ENCODE data around the gene CARD19.

The CARD19 gene

DNA sequence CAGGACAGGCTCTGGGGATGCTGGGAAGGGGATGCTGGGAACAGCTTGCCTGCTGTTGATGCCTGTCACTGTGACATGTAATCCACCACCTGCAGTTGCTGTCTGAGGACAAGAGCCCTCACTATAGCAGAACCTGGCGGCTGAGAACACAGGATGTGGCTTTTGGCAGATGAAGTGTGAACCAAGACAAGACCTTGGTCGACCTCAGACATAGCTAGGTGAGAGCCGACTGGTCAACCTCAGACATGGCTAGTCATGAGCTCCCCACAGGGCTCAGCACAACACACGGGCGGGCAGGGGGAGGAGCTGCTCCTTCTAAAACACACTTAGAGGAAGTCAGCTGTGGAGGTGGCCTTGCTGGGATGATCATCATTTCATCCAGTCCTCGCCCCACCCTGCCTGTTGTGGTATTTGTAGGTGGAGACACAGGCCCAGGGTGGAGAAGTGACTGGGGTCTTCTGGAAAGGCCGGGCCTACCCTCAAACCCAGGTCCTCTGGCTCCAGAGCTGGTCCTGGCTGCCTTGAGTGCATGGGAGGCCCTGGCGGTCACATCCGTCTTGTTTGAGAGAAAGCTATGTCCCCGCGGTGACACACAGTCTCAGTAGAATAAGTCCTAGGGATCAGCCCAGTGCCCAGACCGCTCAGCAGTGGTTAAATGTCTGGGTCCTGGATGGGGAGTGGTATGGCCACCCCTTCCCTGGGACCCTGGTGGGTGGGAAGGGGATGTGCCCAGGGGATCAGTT is 31.5 kb upstream of the CARD19 start:
- DNase-seq: no peak

GRCh38 chr9:93065135-93065720 is 30.8 kb upstream of the CARD19 start:
- DNase-seq: no peak

GRCh38 chr9:93066978-93067603 is 28.9 kb upstream of the CARD19 start:
- DNase-seq: no peak

DNA sequence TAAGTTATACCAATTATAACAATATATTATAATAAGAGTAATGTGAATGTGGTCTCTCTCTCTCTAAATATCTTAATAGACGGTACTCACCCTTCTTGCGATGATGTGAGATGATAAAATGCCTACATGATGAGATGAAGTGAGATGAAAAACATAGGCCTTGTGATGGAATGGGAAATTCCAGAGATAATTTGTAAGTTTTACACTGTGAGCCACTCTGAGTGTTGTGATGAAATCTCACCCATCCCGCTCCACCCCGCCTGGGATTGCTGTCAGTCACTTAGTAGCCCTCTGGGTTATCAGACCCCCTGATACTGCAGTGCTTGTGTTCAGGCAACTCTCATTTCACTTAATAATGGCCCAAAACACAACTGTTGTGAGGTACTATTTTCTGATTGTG is 27.1 kb upstream of the CARD19 start:
- DNase-seq: no peak

DNA sequence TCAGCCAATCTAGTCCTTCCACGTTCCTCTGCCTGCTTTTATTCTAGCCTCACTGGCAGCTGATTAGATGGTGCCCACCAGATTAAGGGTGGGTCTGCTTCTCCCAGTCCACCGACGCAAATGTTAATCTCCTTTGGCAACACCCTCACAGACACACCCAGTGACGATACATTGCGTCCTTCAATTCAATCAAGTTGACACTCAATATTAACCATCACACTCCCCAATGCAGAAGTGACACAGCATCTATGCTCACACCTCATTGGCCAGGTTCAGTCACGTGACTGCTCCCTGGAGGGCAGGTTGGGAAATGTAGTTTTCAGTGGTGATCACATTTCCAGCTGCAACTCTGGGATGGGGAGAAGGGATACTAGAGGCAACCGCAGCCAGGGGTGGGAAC is 24.6 kb upstream of the CARD19 start:
- no peak for DNase-seq

DNA sequence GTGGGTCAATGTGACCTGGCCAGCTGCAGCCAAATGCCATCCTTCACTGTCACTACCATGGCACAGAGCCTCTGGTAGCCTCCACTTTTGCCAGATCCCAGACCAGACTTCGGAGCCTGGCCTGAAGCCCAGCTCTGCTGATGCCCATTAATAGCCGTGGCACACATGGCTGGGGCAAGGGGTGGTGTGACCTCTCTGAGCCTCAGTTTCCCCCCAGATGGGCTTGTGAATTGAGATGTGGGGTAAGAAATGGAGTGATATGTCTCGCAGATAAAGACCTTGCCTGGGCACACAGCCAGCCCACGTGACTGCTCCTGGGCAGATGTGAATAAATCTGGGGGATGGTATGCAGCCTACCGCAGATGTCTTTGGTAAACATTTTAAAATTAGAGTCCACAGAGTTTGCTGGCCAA is 23.6 kb upstream of the CARD19 start:
- DNase-seq: peak; percentile 8

- DNase-seq: no peak
Measured at GRCh38 chr9:93076101-93076791, 19.8 kb upstream of the CARD19 start.

DNA sequence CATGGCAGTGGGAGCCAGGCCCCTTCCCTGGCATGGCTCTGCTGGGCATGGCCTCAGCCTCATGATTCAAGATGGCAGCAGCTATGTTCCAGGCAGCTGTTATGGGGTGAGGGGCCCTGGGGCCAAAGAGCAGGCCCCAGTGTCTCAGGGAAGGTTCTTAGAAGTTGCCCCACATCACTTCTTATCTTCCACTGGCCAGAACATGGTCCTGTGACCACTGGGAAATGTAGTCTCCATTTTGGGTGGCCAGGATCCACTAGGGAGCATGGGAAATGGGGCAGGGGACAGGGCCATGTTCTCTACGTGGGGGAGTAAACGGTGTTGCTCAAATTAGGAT is 19.3 kb upstream of the CARD19 start:
- no peak for DNase-seq

- DNase-seq: no peak
Measured at GRCh38 chr9:93077367-93077766, 18.6 kb upstream of the CARD19 start.

GRCh38 chr9:93077811-93078210 is 18.2 kb upstream of the CARD19 start:
- DNase-seq: no peak

DNA sequence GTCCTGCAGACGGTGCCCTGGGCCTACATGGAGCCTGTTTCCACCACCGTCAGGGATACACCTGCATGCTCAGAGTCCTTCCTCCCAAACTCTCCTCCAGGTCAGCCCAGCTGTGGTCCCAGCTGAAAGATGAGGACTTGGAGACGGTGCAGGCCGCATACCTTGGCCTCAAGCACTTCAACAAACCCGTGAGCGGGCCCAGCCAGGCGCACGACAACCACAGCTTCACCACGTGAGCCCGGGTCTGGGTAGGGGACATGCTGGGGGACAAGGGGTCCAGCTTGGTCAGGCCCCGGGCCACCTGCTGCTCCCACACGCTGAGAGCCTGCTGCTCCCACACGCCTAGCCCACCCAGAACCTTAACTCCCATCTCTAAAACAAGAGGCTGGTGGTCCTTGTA is 16.6 kb upstream of the CARD19 start:
- DNase-seq: no peak

DNA sequence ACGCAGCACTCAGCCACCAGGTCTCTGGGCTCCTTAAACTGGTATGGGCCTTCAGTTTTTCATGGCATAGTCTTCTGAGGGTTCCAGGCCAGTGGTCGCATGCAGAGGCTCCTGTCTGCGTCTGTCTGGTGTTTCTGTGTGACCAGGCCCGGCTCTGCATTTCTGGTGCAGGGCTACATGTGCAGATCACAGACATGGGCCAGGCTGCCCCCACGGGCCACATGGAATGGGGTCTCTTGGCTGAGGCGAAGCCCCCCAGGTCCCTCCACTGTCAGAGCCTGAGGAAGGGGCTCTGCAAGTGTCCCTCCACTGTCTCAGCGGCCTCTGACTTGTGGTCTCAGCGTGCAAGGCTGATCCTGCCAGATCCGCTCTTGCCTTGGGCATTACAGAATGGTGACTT is 15.6 kb upstream of the CARD19 start:
- DNase-seq: no peak

- DNase-seq: no peak
Measured at GRCh38 chr9:93081081-93081529, 14.9 kb upstream of the CARD19 start.

DNA sequence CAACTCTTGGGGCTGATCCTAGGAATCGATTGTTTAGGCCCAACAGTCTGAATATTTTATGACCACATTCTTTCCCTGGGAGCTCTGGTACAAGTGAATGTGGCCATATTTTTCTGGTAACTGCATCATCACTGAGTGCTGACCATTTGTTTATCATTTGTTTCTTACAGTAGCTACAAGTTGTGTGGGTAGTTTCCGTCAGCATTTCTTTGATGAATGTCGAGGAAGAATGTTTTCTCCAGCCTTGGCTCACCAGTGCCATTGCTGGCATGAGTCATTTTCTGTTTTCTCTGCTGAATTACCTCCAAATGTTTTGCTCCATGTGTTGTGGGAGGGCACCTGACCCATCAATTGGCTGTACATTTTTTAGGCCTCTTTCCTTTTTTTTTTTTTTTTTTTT is 14.1 kb upstream of the CARD19 start:
- DNase-seq: no peak

DNA sequence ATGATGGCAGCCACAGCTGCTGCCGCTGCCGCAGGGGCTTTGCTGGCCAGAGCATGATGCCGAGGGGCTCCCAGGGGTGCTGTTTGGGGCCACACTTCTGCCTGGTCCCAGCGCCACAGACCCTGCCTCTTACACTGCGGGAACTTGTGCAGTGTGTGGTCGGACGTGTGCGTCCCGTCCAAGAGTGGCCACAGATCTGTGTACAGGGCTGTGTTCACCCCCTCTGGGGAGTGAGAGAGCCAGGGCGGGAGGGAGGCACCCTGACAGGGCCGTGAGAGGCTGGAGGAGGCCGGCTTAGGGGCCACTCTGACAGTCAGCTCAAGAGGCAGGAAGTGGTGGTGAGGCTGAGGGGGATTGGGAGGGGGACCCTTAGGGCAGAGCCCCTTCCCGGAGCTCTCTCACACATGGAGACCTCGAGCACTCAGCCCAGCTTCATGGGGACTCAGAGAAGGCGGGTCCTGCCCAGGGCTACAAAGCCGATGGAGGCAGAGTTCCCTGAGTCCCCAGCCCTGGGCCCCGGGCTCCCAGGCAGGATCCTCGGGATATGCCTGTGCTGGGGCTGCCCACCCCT is 13.1 kb upstream of the CARD19 start:
- no peak for DNase-seq

- no peak for DNase-seq
Measured at GRCh38 chr9:93083592-93084470, 12.2 kb upstream of the CARD19 start.

GRCh38 chr9:93084471-93084881 is 11.5 kb upstream of the CARD19 start:
- no peak for DNase-seq

GRCh38 chr9:93085676-93086075 is 10.3 kb upstream of the CARD19 start:
- DNase-seq: no peak

DNA sequence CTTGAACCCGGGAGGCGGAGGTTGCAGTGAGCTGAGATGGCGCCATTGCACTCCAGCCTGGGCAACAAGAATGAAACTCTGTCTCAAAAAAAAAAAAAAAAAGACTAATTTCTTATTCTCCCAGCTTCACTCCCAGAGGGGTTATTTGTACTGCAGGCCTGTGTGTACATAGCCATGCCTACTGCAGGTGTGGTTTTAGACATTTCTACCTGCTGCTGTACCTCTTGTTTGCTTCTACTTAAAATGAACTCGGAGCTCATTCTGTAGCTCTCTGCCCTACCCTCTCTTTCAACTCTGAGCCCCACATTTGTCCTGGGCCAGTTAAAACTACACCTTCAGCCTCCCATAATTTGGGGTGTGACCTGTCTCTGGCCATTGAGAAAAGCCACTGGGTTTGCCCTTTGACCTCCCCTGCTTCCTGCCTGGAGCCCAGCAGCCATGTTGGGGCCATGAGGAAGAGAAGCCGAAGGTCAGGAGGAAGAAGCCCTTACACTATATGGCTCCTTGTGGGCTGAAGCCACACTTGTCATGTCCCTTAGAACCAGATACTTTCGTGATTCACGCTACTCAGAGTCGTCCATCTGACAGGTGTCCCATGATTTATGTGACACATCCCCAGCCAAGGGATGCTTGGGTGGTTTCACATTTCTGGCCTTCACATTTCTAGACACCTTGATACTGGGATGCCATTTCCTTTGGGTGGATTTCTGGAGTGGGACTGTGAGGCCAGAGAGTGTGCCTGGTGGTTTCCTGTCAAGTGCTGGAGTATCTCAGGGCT is 9.4 kb upstream of the CARD19 start:
- DNase-seq: no peak

GRCh38 chr9:93087971-93088655 is 7.9 kb upstream of the CARD19 start:
- no peak for DNase-seq

DNA sequence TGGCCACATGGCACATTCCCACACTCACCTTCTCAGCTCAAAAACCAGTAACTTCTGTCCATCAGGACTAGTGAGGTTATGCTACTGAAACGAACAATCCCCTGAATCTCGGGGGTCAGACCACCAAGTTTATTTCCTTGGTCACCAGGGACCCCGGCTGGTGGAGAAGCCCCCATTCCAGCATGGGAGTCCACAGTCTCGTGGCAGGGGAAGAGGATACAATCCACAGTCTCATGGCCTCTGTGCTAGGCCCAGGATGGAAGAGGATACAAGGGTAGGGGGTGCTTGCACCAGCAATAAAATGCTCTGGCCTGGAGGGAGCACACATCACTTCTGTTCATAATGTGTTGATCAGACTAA is 7.4 kb upstream of the CARD19 start:
- DNase-seq: no peak

Measured in NCI-H345 (cell line).